ENCODE data around the gene OSBPL8. TPM values are rescaled to one million over a fixed set of nuclear protein-coding genes. Genes with fewer than 3 reads are reported as not detected.

OSBPL8 gene
- total and polyA plus RNA-seq, 9 of the 15 experiments (the other 6 are each of a cell fraction or from before 2014, with no cell fraction given): 17.4 to 82.7 (median 42.8) TPM

- no peak for TF ChIP-seq ZNF592 (IDR thresholded peaks at IDR 0.05)
- no peak for TF ChIP-seq ZNF408 (CRISPR knock-in tag; IDR thresholded peaks at IDR 0.05; ENCODE audit: low read depth)
- TF ChIP-seq HNRNPLL (IDR thresholded peaks at IDR 0.05; ENCODE audit: low read depth, low read length, poor library complexity, severe bottlenecking): no peak
- TF ChIP-seq L3MBTL2 (IDR thresholded peaks at IDR 0.05): no peak
- TF ChIP-seq MEIS2 (IDR thresholded peaks at IDR 0.05; ENCODE audit: partially characterized antibody): no peak
Observed at GRCh38 chr12:76308866-76309265, 250.7 kb downstream of the OSBPL8 start (continued).

- whole genome bisulfite sequencing (ENCODE audit: insufficient coverage, low coverage, missing lambda C conversion rate): 36% methylated on average over 1 of the region's 1 CpG
- ChIA-PET CTCF (ENCODE audit: low intra/inter-chr PET ratio) (no interaction called here), POLR2A (no interaction called here)
- DNase-seq (ENCODE audit: extremely low read depth in 1 of 4, low spot score in 3 of 4) (no peak), ATAC-seq (no peak), FAIRE-seq (no peak)
- Histone ChIP-seq H3K27me3 (ENCODE audit: control insufficient read depth in 2 of 2, insufficient read depth in 2 of 2, low read length in 2 of 2) (no peaks in the 10 kb centered on the region), H3K36me3 (ENCODE audit: control insufficient read depth, insufficient read depth, low read length) (no peaks in the 10 kb centered on the region), H3K9me1 (ENCODE audit: control insufficient read depth, insufficient read depth, low read length) (no peaks in the 10 kb centered on the region), H3K4me3 (no peak overlapping the region), H2AFZ (ENCODE audit: low read depth, low read length) (no peak overlapping the region), H4K20me1 (replicated peaks; ENCODE audit: control insufficient read depth, insufficient read depth, low read length) (no peaks in the 10 kb centered on the region), H3K9me3 (replicated peaks; ENCODE audit: control insufficient read depth, insufficient read depth, low read depth, low read length) (no peaks in the 10 kb centered on the region), H3K4me2 (ENCODE audit: insufficient read depth, low read length) (no peak overlapping the region), H3K9ac (ENCODE audit: insufficient read depth in 1 of 2, low read depth in 2 of 2, low read length in 2 of 2) (no peak overlapping the region), H3K27ac (ENCODE audit: extremely low read depth, low read depth, low read length) (no peak overlapping the region), H3K79me2 (ENCODE audit: control insufficient read depth, insufficient read depth, low read length) (no peaks in the 10 kb centered on the region), H3K4me1 (replicated peaks in 1 of 2; ENCODE audit: control insufficient read depth in 2 of 2, insufficient read depth in 2 of 2, low read length in 2 of 2) (peaks cover 0 to 10% of the 10 kb centered on the region in 2 experiments; a peak in 1 of 5 replicates)
- intact Hi-C loops (cut with micrococcal nuclease): loop anchor here (5.0 kb wide), 1 partner anchor 40 kb away; the partner anchor contains the start of gene BBS10
- in situ Hi-C loops (cut with MboI): no loop called here
- BruUV-seq (replicated peaks): no TSS peak
- TF ChIP-seq L3MBTL2 (IDR thresholded peaks at IDR 0.05) (no peak), ZNF134 (CRISPR knock-in tag; conservative IDR thresholded peaks at IDR 0.05) (peak; percentile 58)
Observed at GRCh38 chr12:76307083-76307482, 252.5 kb downstream of the OSBPL8 start.
